ENCODE results near the gene PARVA. TPM values are rescaled to one million over a fixed set of nuclear protein-coding genes. Genes with fewer than 3 reads are reported as not detected.

Gene PARVA
- total RNA-seq, 1 experiment from 2014 or later = 8.4 TPM

DNA sequence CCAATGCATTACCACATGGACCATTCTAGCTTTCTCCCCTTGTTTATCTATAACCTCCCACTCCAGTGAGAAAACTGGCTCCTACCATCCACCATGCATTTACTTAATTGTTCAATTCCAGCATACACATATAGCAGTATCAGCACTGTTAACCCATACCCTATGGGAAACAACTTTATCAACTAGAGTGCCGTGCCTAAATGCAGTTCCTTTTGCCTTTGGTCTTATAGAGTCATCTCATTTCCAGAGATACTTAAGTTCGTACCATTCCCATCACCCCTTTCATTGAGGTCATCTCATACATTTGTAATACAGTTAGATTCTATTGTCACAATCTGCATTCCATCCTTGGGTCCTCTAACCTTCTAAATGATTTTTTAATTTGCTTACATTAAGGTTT, 86.9 kb downstream of the PARVA start:
- Histone ChIP-seq H3K36me3 (replicated peaks; ENCODE audit: control insufficient read depth, insufficient read depth, low read length) (no peaks in the 10 kb centered on the region), H3K4me3 (ENCODE audit: insufficient read depth, low read depth, low read length) (no peak overlapping the region), H3K27me3 (ENCODE audit: control insufficient read depth, insufficient read depth, low read length) (no peaks in the 10 kb centered on the region)
- DNase-seq = no peak

DNA sequence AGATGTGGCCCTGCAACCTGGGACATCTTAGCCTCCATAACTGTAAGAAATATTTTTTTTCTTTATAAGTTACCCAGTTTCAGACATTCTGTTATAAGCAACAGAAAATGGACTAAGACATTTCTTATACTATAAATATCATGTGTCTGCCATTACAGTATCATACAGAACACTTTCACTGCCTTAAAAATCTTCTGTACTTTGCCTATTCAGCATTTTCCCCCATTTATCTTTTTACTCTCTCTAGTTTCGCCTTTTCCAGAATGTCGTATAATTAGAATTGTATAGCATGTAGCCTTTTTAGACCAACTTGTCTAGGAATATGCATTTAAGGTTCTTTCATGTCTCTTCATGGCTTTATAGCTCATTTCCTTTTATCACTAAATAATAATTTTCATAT, 88.0 kb downstream of the PARVA start:
- Histone ChIP-seq H3K36me3 (replicated peaks; ENCODE audit: control insufficient read depth, insufficient read depth, low read length) (no peaks in the 10 kb centered on the region), H3K4me3 (ENCODE audit: insufficient read depth, low read depth, low read length) (no peak overlapping the region), H3K27me3 (ENCODE audit: control insufficient read depth, insufficient read depth, low read length) (no peaks in the 10 kb centered on the region)
- DNase-seq = no peak

DNA sequence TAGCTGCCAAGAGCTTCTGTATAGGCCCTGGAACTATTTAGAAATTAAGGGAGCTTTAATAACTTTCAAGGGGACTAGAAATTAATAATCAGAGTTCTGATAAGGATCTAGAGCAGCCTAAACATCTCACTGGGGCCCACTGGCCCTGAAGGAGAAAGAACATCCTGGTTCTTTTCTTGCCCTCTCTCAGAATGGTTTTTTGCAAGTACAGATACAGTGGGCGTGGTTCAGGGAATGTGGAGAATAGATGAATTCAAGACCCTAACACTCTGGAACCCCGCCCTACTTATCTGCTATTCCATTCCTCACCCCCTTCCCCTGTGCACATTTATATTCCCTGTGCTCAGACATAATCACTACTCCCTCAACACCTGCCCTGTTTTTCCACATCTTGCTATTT, 90.2 kb downstream of the PARVA start:
- no peak for DNase-seq
- no peak overlapping the region for H3K4me3 ChIP-seq (ENCODE audit: insufficient read depth, low read depth, low read length)

DNA sequence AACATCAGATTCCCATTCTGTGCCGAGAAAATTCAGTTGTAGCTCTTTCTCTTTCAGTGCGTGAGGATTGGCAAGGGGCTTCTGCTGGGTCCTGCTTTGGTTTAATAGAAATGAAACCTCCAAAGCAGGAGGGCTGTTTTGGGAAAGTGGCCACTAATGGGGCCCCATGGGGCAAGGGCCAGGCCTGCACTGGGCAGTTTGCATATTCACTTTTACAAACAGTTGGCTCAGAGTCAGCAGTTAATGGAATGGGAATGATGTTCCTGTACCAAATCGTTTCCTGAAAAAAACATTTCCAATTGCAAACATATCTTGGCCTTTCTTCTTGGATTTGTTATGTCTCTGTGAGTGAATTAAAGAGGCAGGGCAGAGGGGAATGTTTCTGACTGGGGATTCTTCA, 92.1 kb downstream of the PARVA start:
- no peak for DNase-seq
- H3K4me3 ChIP-seq (ENCODE audit: insufficient read depth, low read depth, low read length) = no peak overlapping the region
- no peaks in the 10 kb centered on the region for H3K36me3 ChIP-seq (replicated peaks; ENCODE audit: control insufficient read depth, insufficient read depth, low read length)
- no peaks in the 10 kb centered on the region for H3K27me3 ChIP-seq (ENCODE audit: control insufficient read depth, insufficient read depth, low read length)

More for the DNA sequence above, 90.2 kb downstream of the PARVA start:
- no peaks in the 10 kb centered on the region for H3K36me3 ChIP-seq (replicated peaks; ENCODE audit: control insufficient read depth, insufficient read depth, low read length)
- H3K27me3 ChIP-seq (ENCODE audit: control insufficient read depth, insufficient read depth, low read length) = no peaks in the 10 kb centered on the region

DNA sequence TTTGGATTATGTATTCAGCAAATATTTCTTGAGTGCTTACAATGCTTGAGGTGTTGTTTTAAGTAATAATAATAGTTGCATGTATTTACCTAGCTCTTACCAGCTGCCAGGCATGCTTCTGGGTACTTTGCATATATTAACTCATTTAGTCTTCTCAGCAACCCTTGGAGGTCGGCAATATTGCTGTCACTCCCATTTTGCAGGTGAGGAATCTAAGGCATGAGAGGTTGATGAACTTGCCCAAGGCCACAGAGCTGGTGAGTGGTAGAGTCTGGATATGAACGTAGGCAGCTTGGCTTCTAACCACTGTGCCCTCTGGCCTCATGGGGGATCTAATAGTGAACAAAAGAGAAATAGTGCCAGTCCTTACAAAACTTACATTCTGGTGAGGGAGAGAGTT, 92.9 kb downstream of the PARVA start:
- H3K27me3 ChIP-seq (ENCODE audit: control insufficient read depth, insufficient read depth, low read length) = no peaks in the 10 kb centered on the region
- H3K4me3 ChIP-seq (ENCODE audit: insufficient read depth, low read depth, low read length) = no peak overlapping the region

DNA sequence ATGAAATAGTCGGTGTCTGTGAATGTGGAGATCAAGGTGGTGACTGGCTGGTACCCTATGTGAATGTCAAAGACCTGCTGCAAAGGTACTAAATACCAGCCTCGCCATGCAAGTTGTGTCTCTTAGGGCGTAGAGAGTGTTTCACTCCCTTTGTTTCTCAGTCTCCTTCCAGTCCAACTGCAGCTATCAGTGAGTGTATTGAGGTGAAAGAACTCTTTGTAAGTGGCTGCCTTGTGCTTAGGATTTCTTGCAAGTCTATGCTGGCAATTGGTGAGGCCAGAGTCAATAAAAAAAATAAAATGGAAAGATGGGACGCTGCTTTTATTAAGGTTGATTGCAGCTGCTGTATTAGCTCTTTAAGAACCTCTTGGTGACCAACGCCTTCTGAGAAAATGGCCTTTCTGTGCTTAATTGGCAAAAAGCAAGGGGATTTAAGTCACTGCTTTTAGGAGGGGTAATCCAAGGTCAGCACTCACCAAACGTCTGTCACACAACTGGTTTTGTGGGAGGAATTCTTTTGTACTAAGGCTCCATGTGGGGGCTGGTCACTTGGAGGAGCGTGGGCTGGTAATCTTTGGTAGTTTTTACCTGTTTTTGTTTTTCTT, 95.1 kb downstream of the PARVA start:
- no peaks in the 10 kb centered on the region for H3K27me3 ChIP-seq (ENCODE audit: control insufficient read depth, insufficient read depth, low read length)

More for the DNA sequence above, 92.9 kb downstream of the PARVA start:
- no peaks in the 10 kb centered on the region for H3K36me3 ChIP-seq (replicated peaks; ENCODE audit: control insufficient read depth, insufficient read depth, low read length)
- no peak for DNase-seq

DNA sequence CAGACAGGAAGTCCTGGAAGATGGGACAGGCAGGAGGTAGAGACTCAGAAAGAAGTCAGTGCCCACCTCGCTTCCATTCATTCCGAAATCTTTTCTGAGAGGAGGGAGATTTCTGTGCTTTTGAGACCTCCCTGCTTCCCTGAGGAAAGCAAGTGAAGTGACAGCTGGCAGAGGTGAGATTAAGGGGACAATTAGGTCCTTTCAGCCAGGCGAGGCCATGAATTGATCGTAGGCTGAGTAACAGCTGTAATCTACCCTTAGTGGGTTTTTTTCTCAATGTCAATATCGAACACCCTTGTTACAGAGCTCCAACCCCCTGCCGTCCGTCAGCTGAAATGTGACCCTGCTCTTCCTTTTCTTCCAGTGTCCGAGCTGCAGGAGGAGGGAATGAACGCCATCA, 96.0 kb downstream of the PARVA start:
- DNase-seq = no peak
- H3K4me3 ChIP-seq (ENCODE audit: insufficient read depth, low read depth, low read length) = no peak overlapping the region
- H3K27me3 ChIP-seq (ENCODE audit: control insufficient read depth, insufficient read depth, low read length) = no peaks in the 10 kb centered on the region
- H3K36me3 ChIP-seq (replicated peaks; ENCODE audit: control insufficient read depth, insufficient read depth, low read length) = no peaks in the 10 kb centered on the region

More for the DNA sequence above, 95.1 kb downstream of the PARVA start:
- Histone ChIP-seq H3K36me3 (replicated peaks; ENCODE audit: control insufficient read depth, insufficient read depth, low read length) (no peaks in the 10 kb centered on the region), H3K4me3 (ENCODE audit: insufficient read depth, low read depth, low read length) (no peak overlapping the region)
- DNase-seq = no peak

DNA sequence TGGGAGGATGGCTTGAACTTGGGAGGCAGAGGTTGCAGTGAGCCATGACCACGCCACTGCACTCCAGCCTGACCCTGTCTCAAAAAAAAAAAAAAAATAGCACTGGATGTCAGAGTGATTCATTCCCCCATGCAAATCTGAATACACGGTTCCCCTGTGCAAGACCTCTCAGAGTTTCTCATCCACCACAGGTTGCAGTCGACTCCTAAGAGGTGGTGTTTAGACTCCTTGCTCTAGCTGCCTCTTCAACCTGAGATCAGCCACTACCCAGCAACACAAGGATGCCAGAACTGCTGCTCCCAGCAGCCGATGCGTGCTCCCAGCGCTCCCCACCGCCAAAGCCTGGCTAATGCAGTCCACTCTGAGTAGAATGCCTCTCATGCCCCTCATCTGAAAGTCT, 97.5 kb downstream of the PARVA start:
- Histone ChIP-seq H3K27me3 (ENCODE audit: control insufficient read depth, insufficient read depth, low read length) (no peaks in the 10 kb centered on the region), H3K36me3 (replicated peaks; ENCODE audit: control insufficient read depth, insufficient read depth, low read length) (no peaks in the 10 kb centered on the region), H3K4me3 (ENCODE audit: insufficient read depth, low read depth, low read length) (no peak overlapping the region)
- DNase-seq = no peak

DNA sequence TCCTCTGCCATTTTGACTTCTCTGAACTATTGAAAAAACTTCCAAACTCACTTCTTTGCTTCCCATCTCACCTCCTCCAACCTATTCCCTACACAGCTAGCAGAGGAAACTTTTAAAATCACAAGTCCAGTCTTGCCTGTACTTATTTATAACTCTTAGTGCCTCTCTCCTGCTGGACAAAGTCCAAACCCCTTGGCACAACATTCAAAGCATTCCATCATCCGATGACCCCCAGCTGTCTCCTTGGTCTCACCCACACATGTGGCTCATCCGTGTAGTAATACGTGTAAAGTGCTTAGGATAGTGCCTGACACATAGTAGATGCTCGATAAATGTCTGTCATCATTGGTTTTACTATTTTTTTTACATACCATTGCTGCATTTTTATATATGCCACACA, 101.4 kb downstream of the PARVA start:
- DNase-seq = no peak
- H3K4me3 ChIP-seq (ENCODE audit: insufficient read depth, low read depth, low read length) = no peak overlapping the region
- H3K36me3 ChIP-seq (replicated peaks; ENCODE audit: control insufficient read depth, insufficient read depth, low read length) = no peaks in the 10 kb centered on the region

DNA sequence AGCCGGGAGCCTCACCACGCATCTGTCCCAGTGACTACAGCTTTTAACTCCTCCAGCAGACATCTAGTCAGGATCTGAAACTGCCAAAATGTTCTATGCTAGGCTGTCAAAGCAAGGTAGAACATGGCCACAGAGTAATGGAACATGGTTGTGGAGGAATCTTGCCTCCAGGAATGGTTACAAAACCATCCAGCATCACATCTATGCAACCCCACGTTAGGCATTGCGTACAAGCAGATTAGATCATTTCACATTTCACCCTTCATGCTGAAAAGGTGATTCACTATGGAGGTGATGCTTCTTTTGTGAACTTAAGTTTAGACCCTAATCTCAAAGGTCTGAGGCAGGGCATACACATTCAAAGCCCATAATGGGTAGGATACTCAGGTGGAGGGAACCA, 103.0 kb downstream of the PARVA start:
- no peaks in the 10 kb centered on the region for H3K36me3 ChIP-seq (replicated peaks; ENCODE audit: control insufficient read depth, insufficient read depth, low read length)
- H3K4me3 ChIP-seq (ENCODE audit: insufficient read depth, low read depth, low read length) = no peak overlapping the region
- no peak for DNase-seq
- no peaks in the 10 kb centered on the region for H3K27me3 ChIP-seq (ENCODE audit: control insufficient read depth, insufficient read depth, low read length)

More for the DNA sequence above, 101.4 kb downstream of the PARVA start:
- no peaks in the 10 kb centered on the region for H3K27me3 ChIP-seq (ENCODE audit: control insufficient read depth, insufficient read depth, low read length)

DNA sequence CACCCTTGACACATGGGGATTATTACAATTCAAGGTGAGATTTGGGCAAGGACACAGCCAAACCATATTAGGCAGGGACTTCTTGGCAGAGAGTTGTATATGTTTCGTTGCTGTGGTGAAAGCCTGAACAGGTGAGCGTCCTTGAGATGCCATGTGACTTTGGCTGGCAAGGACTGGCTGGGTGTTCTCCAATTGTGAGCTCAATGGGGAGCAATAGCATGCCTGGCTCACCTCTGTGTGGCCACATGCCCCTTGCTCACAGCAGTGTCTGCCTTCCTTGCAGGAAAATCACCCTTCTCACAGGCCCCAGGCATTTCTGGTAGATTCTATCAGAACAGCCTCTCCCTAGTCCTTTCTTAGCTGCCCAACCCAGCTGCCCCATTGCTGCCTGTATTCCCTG, 105.5 kb downstream of the PARVA start:
- no peaks in the 10 kb centered on the region for H3K27me3 ChIP-seq (ENCODE audit: control insufficient read depth, insufficient read depth, low read length)
- no peak overlapping the region for H3K4me3 ChIP-seq (ENCODE audit: insufficient read depth, low read depth, low read length)
- no peaks in the 10 kb centered on the region for H3K36me3 ChIP-seq (replicated peaks; ENCODE audit: control insufficient read depth, insufficient read depth, low read length)
- DNase-seq = no peak

DNA sequence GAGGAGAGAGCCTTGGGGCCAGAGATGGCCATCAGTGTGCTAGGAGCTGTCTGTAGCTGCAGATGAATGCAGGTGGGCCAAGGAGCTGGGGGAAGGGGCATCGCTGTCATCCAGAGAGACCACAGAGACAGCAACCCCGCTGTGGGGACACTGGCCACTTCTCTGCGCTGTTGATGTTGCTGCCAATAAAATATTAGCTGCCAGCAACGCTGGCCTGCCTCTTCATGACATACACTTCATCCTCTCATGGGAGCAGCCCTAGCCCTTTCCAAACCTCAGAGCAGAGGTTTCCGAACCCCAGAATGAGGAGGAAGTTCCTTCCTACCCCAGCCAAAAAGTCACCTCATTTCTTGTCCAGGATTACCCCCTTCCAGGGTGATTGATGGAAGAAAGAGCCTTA, 106.2 kb downstream of the PARVA start:
- H3K36me3 ChIP-seq (replicated peaks; ENCODE audit: control insufficient read depth, insufficient read depth, low read length) = no peaks in the 10 kb centered on the region
- no peak for DNase-seq
- H3K4me3 ChIP-seq (ENCODE audit: insufficient read depth, low read depth, low read length) = no peak overlapping the region
- no peaks in the 10 kb centered on the region for H3K27me3 ChIP-seq (ENCODE audit: control insufficient read depth, insufficient read depth, low read length)

DNA sequence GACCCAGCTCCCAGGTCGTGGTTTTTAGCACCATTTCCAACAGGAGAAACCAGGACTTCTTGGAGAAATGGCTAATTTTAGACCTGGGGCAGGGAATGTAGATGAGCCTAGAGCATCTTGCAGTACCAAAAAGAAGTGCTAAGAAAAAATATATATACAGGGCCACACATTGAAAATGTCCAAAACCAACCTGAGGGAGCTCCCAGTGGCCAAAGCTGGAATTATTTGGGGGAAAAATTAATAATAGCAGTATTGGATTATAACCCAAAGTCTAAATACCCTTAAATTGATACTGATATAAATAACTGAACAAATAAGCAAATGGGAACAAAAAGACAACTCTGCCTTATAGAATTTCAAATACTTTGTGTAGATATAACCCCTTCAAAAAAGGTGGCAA, 108.0 kb downstream of the PARVA start:
- Histone ChIP-seq H3K4me3 (ENCODE audit: insufficient read depth, low read depth, low read length) (no peak overlapping the region), H3K27me3 (ENCODE audit: control insufficient read depth, insufficient read depth, low read length) (no peaks in the 10 kb centered on the region), H3K36me3 (replicated peaks; ENCODE audit: control insufficient read depth, insufficient read depth, low read length) (no peaks in the 10 kb centered on the region)
- no peak for DNase-seq

DNA sequence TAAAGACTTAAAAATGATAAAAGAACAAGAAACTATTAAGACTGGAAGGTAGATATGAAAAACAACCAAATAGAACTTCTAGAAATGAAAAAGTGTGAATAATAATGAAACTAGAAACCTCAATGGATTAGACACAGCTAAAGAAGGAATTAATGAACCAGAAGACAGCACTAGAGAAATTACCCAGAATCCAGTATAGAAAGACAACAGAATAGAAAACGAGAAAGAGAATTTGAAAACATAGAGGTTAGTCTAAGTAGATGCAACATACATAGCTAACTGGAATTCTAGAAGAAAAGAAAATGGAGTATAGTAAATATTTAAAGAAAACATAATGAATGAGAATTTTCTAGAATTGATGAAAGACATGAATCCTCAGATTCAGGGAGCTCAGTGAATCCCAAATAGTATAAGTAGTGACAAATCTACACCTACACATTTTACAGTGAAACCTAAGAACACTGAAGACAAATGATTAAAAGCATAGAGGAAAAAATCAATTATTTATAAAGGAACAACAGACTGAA, 111.9 kb downstream of the PARVA start:
- no peaks in the 10 kb centered on the region for H3K36me3 ChIP-seq (replicated peaks; ENCODE audit: control insufficient read depth, insufficient read depth, low read length)
- no peak for DNase-seq
- no peak overlapping the region for H3K4me3 ChIP-seq (ENCODE audit: insufficient read depth, low read depth, low read length)
- no peaks in the 10 kb centered on the region for H3K27me3 ChIP-seq (ENCODE audit: control insufficient read depth, insufficient read depth, low read length)

DNA sequence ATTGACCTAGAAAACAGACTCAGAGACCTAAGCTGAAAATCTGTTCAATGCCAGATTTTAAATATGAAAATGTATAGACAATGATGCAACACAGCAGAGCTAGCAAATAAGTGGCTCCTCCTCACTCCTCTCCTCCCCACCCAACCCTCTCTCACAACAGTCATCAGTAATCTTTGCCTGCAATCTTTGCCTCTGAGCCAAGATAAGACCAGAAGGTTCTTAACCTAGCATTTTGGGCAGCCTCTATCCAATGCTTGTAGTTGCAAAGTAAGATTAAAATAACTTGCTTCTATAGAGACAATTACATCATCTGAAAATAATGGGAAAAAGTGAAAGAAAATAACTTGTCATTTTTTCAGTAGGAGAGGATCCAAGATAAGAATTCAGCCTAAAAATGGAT, 117.3 kb downstream of the PARVA start:
- no peak for DNase-seq
- Histone ChIP-seq H3K36me3 (replicated peaks; ENCODE audit: control insufficient read depth, insufficient read depth, low read length) (no peaks in the 10 kb centered on the region), H3K4me3 (ENCODE audit: insufficient read depth, low read depth, low read length) (no peak overlapping the region), H3K27me3 (ENCODE audit: control insufficient read depth, insufficient read depth, low read length) (no peaks in the 10 kb centered on the region)

Measured in H7 (cell line).